K562 (cell line): ENCODE data around the gene STX19. TPM values are rescaled to one million over a fixed set of nuclear protein-coding genes. Genes with fewer than 3 reads are reported as not detected.

Experiments
- ATAC-seq: fragments of 200-7000 bp; cut with Tn5 transposase; 3 replicates; pipeline ENCODE4 v1.9.1; 2020; ENCODE audit warnings: moderate library complexity
- BruUV-seq: library from RNA; stranded (reverse); fragments of 400-500 nt; replicated peaks from 2 replicates; lab custom pipeline; 2021; lab: Mats Ljungman, UMichigan
- CTCF ChIA-PET: fragments of 300-600 bp; formaldehyde crosslinking; extraction: SDS; loops from one replicate; lab custom pipeline; 2021; ENCODE audit warnings: low intra/inter-chr PET ratio; lab: Yijun Ruan, JAX
- POLR2A ChIA-PET: fragments of 300-600, 350-650 bp; sonication (Branson Sonifier 250); formaldehyde crosslinking; extraction: SDS; loops from one replicate; lab custom pipeline; 2021; ENCODE audit warnings: antibody characterized with exemption, inconsistent platforms; lab: Yijun Ruan, JAX
- DNase-seq, 4 experiments: peaks; one replicate each; pipeline versions ENCODE4 v3.0.0 to v3.0.0-alpha.2; 2011 to 2018; ENCODE audit warnings: low spot score in 3 of 4, mixed read lengths in 3 of 4; ENCODE audit errors: extremely low read depth in 1 of 4
- FAIRE-seq: peaks from 2 replicates; lab custom pipeline; 2011; peaks lifted over from hg19 to GRCh38; lab: Jason Lieb, UNC
- H2AFZ ChIP-seq: 2 replicates; pipeline ENCODE4 v1.6.0; 2011; ENCODE audit warnings: low read depth, low read length, control low read depth, inconsistent platforms
- H3K27ac ChIP-seq: fragments of 200-600 bp; 3 replicates; pipeline ENCODE4 v1.8.0; 2011; ENCODE audit warnings: low read depth, mild to moderate bottlenecking, control low read depth, inconsistent platforms, low read length, moderate library complexity, mixed read lengths; ENCODE audit errors: extremely low read depth
- H3K27me3 ChIP-seq, 2 experiments: fragments of 300-600 bp in 1 of 2; 2 replicates in 1 of 2; 3 replicates in 1 of 2; pipeline versions ENCODE4 v1.6.0 to v1.8.0; 2011; ENCODE audit warnings: inconsistent platforms in 2 of 2, low read length in 2 of 2, mild to moderate bottlenecking in 1 of 2, mixed read lengths in 1 of 2, moderate library complexity in 1 of 2; ENCODE audit not compliant: control insufficient read depth in 2 of 2, insufficient read depth in 2 of 2
- H3K36me3 ChIP-seq: fragments of 300-600 bp; 3 replicates; pipeline ENCODE4 v1.8.0; 2011; ENCODE audit warnings: mild to moderate bottlenecking, low read length, inconsistent platforms; ENCODE audit not compliant: control insufficient read depth, insufficient read depth
- H3K4me1 ChIP-seq, 2 experiments: fragments of 200-600 bp in 1 of 2; replicated peaks in 1 of 2; 2 replicates in 1 of 2; 3 replicates in 1 of 2; pipeline versions ENCODE4 v1.5.1 to v1.8.0; 2011; ENCODE audit warnings: inconsistent platforms in 2 of 2, low read length in 2 of 2, mild to moderate bottlenecking in 1 of 2, mixed read lengths in 1 of 2, moderate library complexity in 1 of 2; ENCODE audit not compliant: control insufficient read depth in 2 of 2, insufficient read depth in 2 of 2
- H3K4me2 ChIP-seq: 2 replicates; pipeline ENCODE4 v1.6.1; 2011; ENCODE audit warnings: low read length, control low read depth, inconsistent platforms, mixed read lengths; ENCODE audit not compliant: insufficient read depth
- H3K4me3 ChIP-seq: fragments of 200-600 bp; sonication (generic), shearing (Covaris generic); 2 replicates; pipeline ENCODE4 v1.5.1; 2016; ENCODE audit warnings: control low read depth, inconsistent platforms
- H3K79me2 ChIP-seq: fragments of 200-600 bp; 3 replicates; pipeline ENCODE4 v1.8.0; 2011; ENCODE audit warnings: low read length, inconsistent platforms; ENCODE audit not compliant: control insufficient read depth, insufficient read depth
- H3K9ac ChIP-seq, 2 experiments: 2 replicates each; pipeline versions ENCODE4 v1.6.0 to v1.6.1; 2011; ENCODE audit warnings: low read depth in 2 of 2, low read length in 2 of 2, control low read depth in 1 of 2, inconsistent platforms in 1 of 2, mild to moderate bottlenecking in 1 of 2, mixed read lengths in 1 of 2; ENCODE audit not compliant: insufficient read depth in 1 of 2
- H3K9me1 ChIP-seq: one replicate; pipeline ENCODE4 v1.6.0; 2011; ENCODE audit warnings: inconsistent platforms, mild to moderate bottlenecking, low read length, moderate library complexity; ENCODE audit not compliant: control insufficient read depth, insufficient read depth
- H3K9me3 ChIP-seq: replicated peaks from 2 replicates; pipeline ENCODE4 v1.5.1; 2011; ENCODE audit warnings: low read depth, low read length, inconsistent platforms; ENCODE audit not compliant: control insufficient read depth, insufficient read depth
- H4K20me1 ChIP-seq: replicated peaks from 2 replicates; pipeline ENCODE4 v1.6.1; 2011; ENCODE audit warnings: low read length, inconsistent platforms, mixed read lengths; ENCODE audit not compliant: control insufficient read depth, insufficient read depth
- CBFA2T2 ChIP-seq: fragments of 450-650 bp; conservative IDR thresholded peaks from 2 replicates; pipeline ENCODE4 v1.6.1; 2017; ENCODE audit warnings: mild to moderate bottlenecking
- CBX2 ChIP-seq: fragments of 200-600 bp; sonication (generic); IDR thresholded peaks from one replicate; pipeline ENCODE4 v1.6.1; 2012; ENCODE audit warnings: mild to moderate bottlenecking, low read length, inconsistent platforms; ENCODE audit not compliant: insufficient read depth, poor library complexity, severe bottlenecking
- COPS2 ChIP-seq: fragments of 450-650 bp; conservative IDR thresholded peaks from 2 replicates; pipeline ENCODE4 v1.6.1; 2016; ENCODE audit warnings: mild to moderate bottlenecking, moderate library complexity
- CSDE1 ChIP-seq, 2 experiments: fragments of 450-650 bp; IDR thresholded peaks; 2 replicates each; pipeline ENCODE4 v1.6.1; 2016; ENCODE audit warnings: mild to moderate bottlenecking in 1 of 2
- EHMT2 ChIP-seq: fragments of 450-650 bp; IDR thresholded peaks from 2 replicates; pipeline ENCODE4 v1.6.1; 2018; ENCODE audit warnings: antibody characterized with exemption
- FOS ChIP-seq: IDR thresholded peaks from 3 replicates; pipeline ENCODE4 v1.6.1; 2011; ENCODE audit not compliant: insufficient read length; ENCODE audit errors: extremely low read depth
- MAFG ChIP-seq: fragments of 450-650 bp; conservative IDR thresholded peaks from 2 replicates; pipeline ENCODE4 v1.6.1; 2016; ENCODE audit warnings: missing genetic modification characterization, missing compliant biosample characterization
- PHB2 ChIP-seq: fragments of 450-650 bp; IDR thresholded peaks from 2 replicates; pipeline ENCODE4 v1.6.1; 2017; ENCODE audit warnings: low read depth
- PHF21A ChIP-seq: fragments of 450-650 bp; IDR thresholded peaks from 2 replicates; pipeline ENCODE4 v1.6.1; 2017; ENCODE audit warnings: low read depth, borderline replicate concordance
- POLR2A ChIP-seq: fragments of 450-650 bp; conservative IDR thresholded peaks from 2 replicates; pipeline ENCODE4 v1.6.1; 2016
- PRMT5 ChIP-seq: sonication (generic); formaldehyde crosslinking; IDR thresholded peaks from 2 replicates; pipeline ENCODE4 v1.5.0; 2020; ENCODE audit warnings: missing genetic modification reagents
- STAT5A ChIP-seq: IDR thresholded peaks from 2 replicates; pipeline ENCODE4 v1.6.1; 2012; ENCODE audit warnings: low read length, inconsistent platforms, borderline replicate concordance
- TSC22D4 ChIP-seq: fragments of 450-650 bp; IDR thresholded peaks from 2 replicates; pipeline ENCODE4 v1.6.1; 2016; ENCODE audit warnings: missing genetic modification characterization, missing biosample characterization, control low read depth
- YBX1 ChIP-seq: fragments of 450-650 bp; IDR thresholded peaks from 2 replicates; pipeline ENCODE4 v1.7.1; 2016; ENCODE audit warnings: mild to moderate bottlenecking
- ZNF239 ChIP-seq: fragments of 250-450 bp; sonication (Bioruptor Pico); IDR thresholded peaks from 2 replicates; pipeline ENCODE4 v1.4.0; 2020; ENCODE audit warnings: mild to moderate bottlenecking
- ZNF444 ChIP-seq: fragments of 250-450 bp; sonication (Bioruptor Pico); IDR thresholded peaks from 2 replicates; pipeline ENCODE4 v1.4.0; 2020; ENCODE audit warnings: mild to moderate bottlenecking, moderate library complexity
- ZSCAN29 ChIP-seq: fragments of 450-650 bp; IDR thresholded peaks from 2 replicates; pipeline ENCODE4 v1.6.1; 2017
- WGBS: fragments of 100-300 bp; shearing (Covaris generic); methylation state at CpG from one replicate; pipeline ENCODE4 v1.1.6; 2016; ENCODE audit warnings: low coverage, mixed read lengths; ENCODE audit not compliant: insufficient coverage; ENCODE audit errors: missing lambda C conversion rate; 5-methylcytosine and 5-hydroxymethylcytosine counted together
- in situ Hi-C: fragments of 300-500 bp; cut with MboI; formaldehyde crosslinking; loops from 4 replicates; pipeline ENCODE4 v1.15.0; 2018; ENCODE audit warnings: inconsistent platforms, mixed read lengths
- intact Hi-C: fragments of 100-400 bp; cut with micrococcal nuclease; formaldehyde crosslinking; loops from 2 replicates; pipeline ENCODE4 v1.14.2; 2022
- polyA plus RNA-seq, 8 experiments: library from polyadenylated mRNA; depleted of rRNA in 4 of 8; stranded (reverse) in 5 of 8; unstranded in 3 of 8; fragments of >200 nt; fragmentation: Nextera tagmentation in 2 of 8; fragmentation: Illumina TruSeq in 1 of 8; extraction: Ambion mirVana in 2 of 8; extraction: Trizol in 1 of 8; gene quantifications; 2 replicates each; pipeline versions ENCODE4 v1.2.1 to v1.2.3, GENCODE V29; 2011 to 2014; ENCODE audit warnings: inconsistent platforms in 1 of 8, missing spikeins in 1 of 8
- total RNA-seq, 7 experiments: library from RNA; depleted of rRNA in 6 of 7; stranded (reverse); fragments of >200 nt in 6 of 7; fragmentation: Illumina TruSeq in 2 of 7; extraction: Trizol in 2 of 7; gene quantifications; 2 replicates each; pipeline versions ENCODE4 v1.2.1 to v1.2.3, GENCODE V29; 2011 to 2021; ENCODE audit warnings: low replicate concordance in 1 of 7
- TF ChIP-seq, protein P1 (sequence below): IDR thresholded peaks from 3 replicates; pipeline ENCODE4 v1.6.1; 2011; ENCODE audit warnings: borderline replicate concordance, mild to moderate bottlenecking; ENCODE audit not compliant: insufficient read length, insufficient read depth
- TF ChIP-seq, protein P2 (sequence below): fragments of 250-450 bp; sonication (Bioruptor Pico); IDR thresholded peaks from 2 replicates; pipeline ENCODE4 v1.4.0; 2020
- TF ChIP-seq, protein P3 (sequence below): sonication (generic); formaldehyde crosslinking; IDR thresholded peaks from 2 replicates; pipeline ENCODE4 v1.8.1; 2023; ENCODE audit warnings: mild to moderate bottlenecking, missing genetic modification reagents

The STX19 gene
- total and polyA plus RNA-seq, 9 of the 15 experiments (the other 6 are each of a cell fraction or from before 2014, with no cell fraction given): 0.04 TPM; not detected in 8

DNA sequence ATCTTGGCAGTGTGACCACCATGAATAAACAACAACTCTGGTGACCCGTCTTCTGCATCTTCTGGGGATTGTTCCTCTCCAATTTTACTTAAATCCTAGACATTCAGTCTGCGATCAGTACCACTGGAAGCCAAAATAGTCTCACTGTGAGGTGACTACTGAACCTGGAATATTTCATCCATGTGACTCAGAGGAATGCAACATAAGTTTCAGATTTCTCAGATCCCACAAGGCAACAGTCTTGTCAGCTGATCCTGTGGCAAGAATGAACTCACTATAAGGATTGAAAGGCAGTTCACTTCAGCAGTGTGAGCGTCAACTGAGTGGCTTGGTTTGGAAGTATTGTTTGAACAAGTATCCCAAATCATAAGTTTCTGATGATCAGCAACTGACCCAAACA is 47.7 kb upstream of the STX19 start:
- Histone ChIP-seq H3K4me3 (no peak overlapping the region), H4K20me1 (no peaks in the 10 kb centered on the region), H3K79me2 (no peaks in the 10 kb centered on the region), H3K4me1 (no peaks in the 10 kb centered on the region), H2AFZ (no peak overlapping the region), H3K36me3 (no peaks in the 10 kb centered on the region), H3K27ac (no peak overlapping the region), H3K4me2 (no peak overlapping the region), H3K9ac (no peak overlapping the region), H3K27me3 (no peaks in the 10 kb centered on the region), H3K9me3 (no peaks in the 10 kb centered on the region), H3K9me1 (no peaks in the 10 kb centered on the region)
- FAIRE-seq (no peak), DNase-seq (no peak), ATAC-seq (no peak)
- CTCF ChIA-PET: no interaction called here
- TF ChIP-seq ZSCAN29 (no peak), EHMT2 (no peak), ZNF239 (no peak), CBFA2T2 (no peak), PRMT5 (no peak), PHF21A (no peak), ZNF444 (CRISPR knock-in tag) (no peak), YBX1 (no peak), CBX2 (no peak), STAT5A (no peak), COPS2 (no peak), CSDE1 (IDR thresholded peaks at IDR 0.05) (no peak), PHB2 (no peak), MAFG (tag) (no peak), POLR2A (no peak), TSC22D4 (no peak), FOS (no peak)
- TF ChIP-seq, protein P1, sequence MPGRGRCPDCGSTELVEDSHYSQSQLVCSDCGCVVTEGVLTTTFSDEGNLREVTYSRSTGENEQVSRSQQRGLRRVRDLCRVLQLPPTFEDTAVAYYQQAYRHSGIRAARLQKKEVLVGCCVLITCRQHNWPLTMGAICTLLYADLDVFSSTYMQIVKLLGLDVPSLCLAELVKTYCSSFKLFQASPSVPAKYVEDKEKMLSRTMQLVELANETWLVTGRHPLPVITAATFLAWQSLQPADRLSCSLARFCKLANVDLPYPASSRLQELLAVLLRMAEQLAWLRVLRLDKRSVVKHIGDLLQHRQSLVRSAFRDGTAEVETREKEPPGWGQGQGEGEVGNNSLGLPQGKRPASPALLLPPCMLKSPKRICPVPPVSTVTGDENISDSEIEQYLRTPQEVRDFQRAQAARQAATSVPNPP: no peak
- TF ChIP-seq, protein P2, sequence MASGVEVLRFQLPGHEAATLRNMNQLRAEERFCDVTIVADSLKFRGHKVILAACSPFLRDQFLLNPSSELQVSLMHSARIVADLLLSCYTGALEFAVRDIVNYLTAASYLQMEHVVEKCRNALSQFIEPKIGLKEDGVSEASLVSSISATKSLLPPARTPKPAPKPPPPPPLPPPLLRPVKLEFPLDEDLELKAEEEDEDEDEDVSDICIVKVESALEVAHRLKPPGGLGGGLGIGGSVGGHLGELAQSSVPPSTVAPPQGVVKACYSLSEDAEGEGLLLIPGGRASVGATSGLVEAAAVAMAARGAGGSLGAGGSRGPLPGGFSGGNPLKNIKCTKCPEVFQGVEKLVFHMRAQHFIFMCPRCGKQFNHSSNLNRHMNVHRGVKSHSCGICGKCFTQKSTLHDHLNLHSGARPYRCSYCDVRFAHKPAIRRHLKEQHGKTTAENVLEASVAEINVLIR (CRISPR knock-in tag): no peak
- TF ChIP-seq, protein P3, sequence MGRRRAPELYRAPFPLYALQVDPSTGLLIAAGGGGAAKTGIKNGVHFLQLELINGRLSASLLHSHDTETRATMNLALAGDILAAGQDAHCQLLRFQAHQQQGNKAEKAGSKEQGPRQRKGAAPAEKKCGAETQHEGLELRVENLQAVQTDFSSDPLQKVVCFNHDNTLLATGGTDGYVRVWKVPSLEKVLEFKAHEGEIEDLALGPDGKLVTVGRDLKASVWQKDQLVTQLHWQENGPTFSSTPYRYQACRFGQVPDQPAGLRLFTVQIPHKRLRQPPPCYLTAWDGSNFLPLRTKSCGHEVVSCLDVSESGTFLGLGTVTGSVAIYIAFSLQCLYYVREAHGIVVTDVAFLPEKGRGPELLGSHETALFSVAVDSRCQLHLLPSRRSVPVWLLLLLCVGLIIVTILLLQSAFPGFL (CRISPR knock-in tag): no peak
- no TSS peak for BruUV-seq
- intact Hi-C loops (no loop called here), in situ Hi-C loops (no loop called here)
- POLR2A ChIA-PET: no interaction called here
- WGBS: 69% methylated on average over 3 of the region's 3 CpGs
